SK-MEL-5 (cell line): ENCODE measurements around the gene FGFRL1. TPM values are rescaled to one million over a fixed set of nuclear protein-coding genes. Genes with fewer than 3 reads are reported as not detected.
A peak's percentile ranks its signal among the peaks of the same experiment; 100 is the strongest.

Experiments used
- DNase-seq: peaks from one replicate; pipeline ENCODE4 v3.0.0-alpha.2; 2016; ENCODE audit warnings: low read depth, low spot score
- in situ Hi-C: cut with HindIII; loops from 2 replicates; pipeline ENCODE4 v1.10.0; 2016; ENCODE audit warnings: low sequenced_read_pairs, high pct_unique_total_duplicates, low pct_unique_long_range_greater_than_20kb
- total RNA-seq: library from RNA; depleted of rRNA; stranded (reverse); fragments of >200 nt; shearing (Covaris generic); gene quantifications from 2 replicates; pipeline ENCODE4 v1.2.3, GENCODE V29; 2014

Gene FGFRL1
- total RNA-seq, 1 experiment from 2014 or later = 6.6 TPM

DNA sequence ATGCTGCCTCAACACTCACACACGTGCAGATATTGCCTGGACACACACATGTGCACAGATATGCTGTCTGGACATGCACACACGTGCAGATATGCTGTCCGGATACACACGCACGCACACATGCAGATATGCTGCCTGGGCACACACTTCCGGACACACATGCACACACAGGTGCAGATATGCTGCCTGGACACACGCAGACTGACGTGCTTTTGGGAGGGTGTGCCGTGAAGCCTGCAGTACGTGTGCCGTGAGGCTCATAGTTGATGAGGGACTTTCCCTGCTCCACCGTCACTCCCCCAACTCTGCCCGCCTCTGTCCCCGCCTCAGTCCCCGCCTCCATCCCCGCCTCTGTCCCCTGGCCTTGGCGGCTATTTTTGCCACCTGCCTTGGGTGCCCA lies 14.7 kb downstream of the FGFRL1 start:
- in situ Hi-C loops = no loop called here
- peak; percentile 22 for DNase-seq

GRCh38 chr4:1027219-1027914 lies 15.9 kb downstream of the FGFRL1 start:
- in situ Hi-C loops = no loop called here
- DNase-seq = no peak

DNA sequence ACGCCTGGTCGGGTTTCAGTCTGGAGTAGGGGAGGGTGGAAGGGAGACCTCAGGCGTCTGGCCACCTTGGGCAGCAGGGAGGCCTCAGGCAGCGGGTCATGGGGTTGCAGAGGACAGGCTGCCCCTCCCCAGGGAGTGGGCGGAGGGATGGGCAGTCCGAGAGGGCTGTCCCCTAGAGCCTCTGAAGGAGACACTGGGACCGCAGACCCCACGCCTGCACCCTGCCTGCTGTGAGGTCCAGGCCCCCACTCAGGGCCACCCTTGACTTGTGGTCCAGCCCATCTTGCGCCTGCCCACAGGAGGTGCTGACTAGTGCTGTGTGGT lies 16.5 kb downstream of the FGFRL1 start:
- no peak for DNase-seq
- in situ Hi-C loops = no loop called here

GRCh38 chr4:1028574-1029220 lies 17.3 kb downstream of the FGFRL1 start:
- in situ Hi-C loops = no loop called here
- no peak for DNase-seq

DNA sequence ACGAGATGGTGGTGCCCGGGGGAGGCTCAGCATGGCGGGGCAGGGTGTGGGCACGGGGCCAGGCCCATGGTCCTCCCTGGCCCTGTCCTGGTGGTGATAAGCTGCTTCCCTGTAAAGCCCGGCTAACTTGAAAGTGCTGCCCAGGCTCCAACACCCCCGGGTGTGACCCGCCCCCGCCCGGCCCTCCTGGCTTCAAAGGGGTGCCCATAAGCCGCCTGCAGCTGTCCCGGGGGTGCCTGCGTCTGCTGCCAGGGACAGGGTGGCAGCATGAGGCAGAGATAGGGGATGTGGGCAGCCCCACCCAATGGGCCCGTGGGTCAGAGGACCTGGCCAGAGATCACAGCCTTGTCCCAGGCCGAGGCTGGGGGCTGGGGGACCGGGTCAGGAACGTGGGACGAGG lies 18.1 kb downstream of the FGFRL1 start:
- DNase-seq = no peak
- in situ Hi-C loops = no loop called here

GRCh38 chr4:1030031-1030430 lies 18.6 kb downstream of the FGFRL1 start:
- in situ Hi-C loops = no loop called here
- peak; percentile 26 for DNase-seq

DNA sequence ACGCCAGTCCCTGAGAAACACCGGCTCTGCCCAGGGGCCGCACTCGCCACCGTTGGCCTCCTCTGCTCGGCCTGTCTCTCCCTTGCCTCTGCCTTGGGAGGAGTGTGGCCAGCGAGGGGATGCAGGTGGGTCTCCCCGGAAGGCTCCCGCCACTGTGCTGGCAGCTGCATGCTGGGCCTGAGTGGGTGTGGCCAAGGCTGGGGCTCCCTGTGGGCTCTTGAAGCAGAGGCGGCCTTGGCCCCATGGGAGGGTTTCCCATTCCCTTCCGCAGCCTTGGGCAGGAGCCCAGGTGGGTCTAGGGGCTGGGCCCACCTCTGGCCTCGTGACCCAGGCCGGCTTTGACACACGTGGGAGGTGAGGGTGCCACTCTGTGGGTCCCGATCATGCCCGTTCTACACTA lies 19.1 kb downstream of the FGFRL1 start:
- no peak for DNase-seq
- in situ Hi-C loops = no loop called here

- in situ Hi-C loops = no loop called here
- no peak for DNase-seq
These were observed 19.9 kb downstream of the FGFRL1 start for GRCh38 chr4:1031346-1031745.

- no peak for DNase-seq
- in situ Hi-C loops = no loop called here
These were observed 20.8 kb downstream of the FGFRL1 start for GRCh38 chr4:1031956-1032795.

GRCh38 chr4:1032861-1033260 lies 21.4 kb downstream of the FGFRL1 start:
- no peak for DNase-seq
- in situ Hi-C loops = no loop called here

GRCh38 chr4:1033840-1034551 lies 22.6 kb downstream of the FGFRL1 start:
- no peak for DNase-seq
- in situ Hi-C loops = no loop called here

GRCh38 chr4:1035510-1035909 lies 24.1 kb downstream of the FGFRL1 start:
- in situ Hi-C loops = no loop called here
- peak; percentile 76 for DNase-seq

GRCh38 chr4:1036095-1036494 lies 24.7 kb downstream of the FGFRL1 start:
- in situ Hi-C loops = no loop called here
- DNase-seq = no peak

DNA sequence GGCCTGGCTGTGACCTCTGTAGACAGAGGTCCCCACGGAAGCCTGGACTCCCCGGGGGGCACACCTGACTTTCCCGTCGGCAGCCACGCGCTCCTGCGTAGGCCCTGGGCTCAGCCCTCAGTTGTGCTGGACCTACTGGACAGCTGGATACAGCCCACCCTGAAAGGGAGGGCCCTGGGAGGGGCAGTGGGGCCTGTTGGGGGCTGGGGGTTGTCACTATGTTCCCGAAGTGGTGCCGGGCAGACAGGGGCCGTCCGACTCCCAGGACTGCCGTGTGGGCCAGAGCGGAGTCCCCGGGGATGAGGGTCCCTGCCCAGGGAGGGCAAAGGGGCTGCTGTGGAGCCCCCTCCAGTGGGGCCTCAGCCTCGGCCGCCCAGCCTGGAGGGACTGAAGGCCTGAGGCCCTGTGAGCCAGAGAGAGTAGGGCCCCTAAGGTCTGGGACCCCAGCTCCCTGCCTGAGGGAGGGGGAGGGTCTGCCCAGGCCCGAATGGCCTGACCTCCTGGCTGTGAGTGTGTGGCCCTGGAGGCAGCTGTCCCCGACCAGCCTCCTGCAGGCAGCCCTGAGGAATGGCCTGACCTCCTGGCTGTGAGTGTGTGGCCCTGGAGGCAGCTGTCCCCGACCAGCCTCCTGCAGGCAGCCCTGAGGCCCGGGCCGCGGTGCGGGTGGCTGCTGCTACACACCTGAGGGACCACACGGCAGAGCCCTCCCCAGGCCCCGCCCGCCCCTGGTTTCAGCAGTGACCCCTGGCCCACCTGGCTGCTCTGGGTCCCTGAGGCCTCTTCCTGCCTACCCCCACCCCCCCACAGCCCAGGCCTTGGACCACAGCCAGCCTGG lies 25.8 kb downstream of the FGFRL1 start:
- in situ Hi-C loops = no loop called here
- no peak for DNase-seq

DNA sequence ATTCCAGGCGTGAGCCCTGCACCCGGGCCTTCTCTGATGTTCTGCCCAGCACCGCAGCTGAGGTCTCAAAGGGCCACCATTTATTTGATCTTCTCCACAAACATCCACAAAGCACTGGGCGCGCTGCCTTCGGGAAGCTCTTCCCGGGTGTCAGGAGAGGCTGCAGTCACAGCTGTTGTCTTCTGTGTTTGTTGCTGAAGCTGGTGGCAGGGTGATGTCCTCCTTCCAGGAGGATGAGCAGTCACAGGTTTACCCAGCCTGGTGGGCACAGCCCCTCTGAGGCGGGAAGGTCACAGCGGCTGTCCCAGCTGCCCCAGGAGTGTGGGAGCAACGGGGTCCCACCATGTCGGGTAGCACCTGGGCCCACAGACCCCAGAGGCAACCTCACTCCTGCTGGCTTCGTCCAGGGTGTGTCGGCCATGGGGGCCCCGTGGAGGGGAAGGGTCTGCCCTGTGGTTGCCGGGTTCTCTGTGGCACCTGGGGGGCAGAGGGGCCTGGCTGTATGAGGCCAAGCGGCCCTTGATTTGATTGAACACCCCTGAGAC lies 27.6 kb downstream of the FGFRL1 start:
- DNase-seq = no peak
- in situ Hi-C loops = no loop called here

- in situ Hi-C loops = no loop called here
- no peak for DNase-seq
These were observed 28.3 kb downstream of the FGFRL1 start for GRCh38 chr4:1039493-1040343.
